ENCODE results near the gene RHOJ.

- TF ChIP-seq CTCF (IDR thresholded peaks at IDR 0.05) (no peak), EZH2 (IDR thresholded peaks at IDR 0.05; ENCODE audit: borderline replicate concordance, insufficient read depth, low read depth, low read length, poor library complexity, severe bottlenecking) (no peak)
These were observed 6.6 kb downstream of the RHOJ start for GRCh38 chr14:63210812-63211211.
